HG03565 (cell line): Measurements from ENCODE around the gene CLMN.

Source experiments
- ATAC-seq: cut with Tn5 transposase; IDR thresholded peaks from one replicate; pipeline ENCODE4 v1.9.1; 2021; ENCODE audit warnings: mild to moderate bottlenecking, moderate library complexity; ENCODE audit not compliant: unreplicated experiment

The CLMN gene

DNA sequence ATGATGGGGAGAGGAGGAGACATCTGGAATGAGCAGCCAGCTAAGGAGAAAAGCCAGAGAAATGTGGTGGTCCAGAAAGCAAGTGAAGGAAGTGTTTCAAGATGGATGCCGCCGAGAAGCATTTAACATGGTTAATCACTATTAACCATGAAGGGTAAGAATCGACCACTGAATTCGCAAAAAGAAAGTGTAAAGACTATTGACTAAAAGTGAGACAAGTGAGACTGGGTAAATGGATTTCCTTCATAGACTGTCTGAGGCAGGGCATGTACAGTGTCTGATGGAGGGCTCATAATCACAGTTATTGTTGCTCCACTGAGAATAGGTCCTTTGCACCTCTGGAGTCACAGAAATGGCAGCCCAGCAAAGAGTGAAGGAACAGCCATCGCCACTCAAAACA is 25.3 kb upstream of the CLMN start:
- ATAC-seq, result no peak

DNA sequence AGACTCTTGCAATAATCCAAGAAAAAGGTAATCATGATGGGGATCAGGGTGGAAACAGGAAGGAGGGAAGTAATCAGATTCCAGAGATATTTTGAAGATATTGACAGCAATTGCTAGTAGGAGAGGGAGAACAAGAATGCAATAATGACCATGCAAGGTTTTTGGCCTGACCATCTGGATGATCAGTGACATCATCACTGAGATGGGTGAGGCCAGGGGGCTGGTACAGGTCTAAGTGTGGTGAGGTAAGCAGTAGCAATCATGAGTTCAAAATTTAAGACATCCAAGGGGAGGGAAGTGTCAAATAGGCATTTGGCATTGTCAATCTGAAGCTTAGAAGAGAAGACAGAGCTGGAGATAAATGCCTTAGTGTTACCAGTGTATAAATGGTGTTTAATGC is 24.8 kb upstream of the CLMN start:
- ATAC-seq, result no peak

DNA sequence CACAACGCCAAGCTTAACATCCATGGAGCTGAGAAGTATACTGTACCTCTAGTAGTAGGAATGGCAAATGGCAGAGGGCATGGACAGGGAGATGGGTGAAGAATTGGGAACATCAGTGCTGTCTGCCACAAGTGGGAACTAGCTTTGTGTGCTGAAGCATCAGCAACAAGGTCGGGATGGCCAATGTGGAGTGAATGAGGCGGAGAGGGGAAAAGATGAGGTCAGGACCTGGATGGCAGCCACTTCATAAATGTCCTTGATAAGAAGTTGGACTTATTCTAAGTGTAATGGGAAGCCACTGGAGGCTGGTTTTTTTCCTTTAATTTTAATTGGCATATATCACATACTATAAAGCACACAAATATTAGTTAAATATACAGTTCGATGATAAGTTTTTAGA is 21.9 kb upstream of the CLMN start:
- no peak for ATAC-seq

DNA sequence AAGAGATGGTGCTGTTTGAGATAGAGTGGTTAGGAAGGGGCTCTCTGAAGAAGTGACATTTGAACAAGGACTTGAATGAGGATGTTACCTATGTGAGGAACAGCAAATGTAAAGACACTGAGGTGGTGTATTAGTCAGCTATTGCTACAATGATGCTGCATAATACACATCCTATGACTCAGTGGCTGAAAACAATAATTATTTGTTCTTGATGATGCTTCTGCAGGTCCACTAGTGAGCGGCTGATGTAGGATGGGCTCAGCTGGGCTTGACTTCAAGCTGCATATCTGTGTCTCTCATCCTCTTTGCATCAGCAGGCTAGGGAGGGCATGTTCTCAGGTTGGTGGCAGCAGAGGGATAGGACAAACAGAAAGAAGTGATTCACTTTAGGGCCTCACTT is 21.4 kb upstream of the CLMN start:
- no peak for ATAC-seq

DNA sequence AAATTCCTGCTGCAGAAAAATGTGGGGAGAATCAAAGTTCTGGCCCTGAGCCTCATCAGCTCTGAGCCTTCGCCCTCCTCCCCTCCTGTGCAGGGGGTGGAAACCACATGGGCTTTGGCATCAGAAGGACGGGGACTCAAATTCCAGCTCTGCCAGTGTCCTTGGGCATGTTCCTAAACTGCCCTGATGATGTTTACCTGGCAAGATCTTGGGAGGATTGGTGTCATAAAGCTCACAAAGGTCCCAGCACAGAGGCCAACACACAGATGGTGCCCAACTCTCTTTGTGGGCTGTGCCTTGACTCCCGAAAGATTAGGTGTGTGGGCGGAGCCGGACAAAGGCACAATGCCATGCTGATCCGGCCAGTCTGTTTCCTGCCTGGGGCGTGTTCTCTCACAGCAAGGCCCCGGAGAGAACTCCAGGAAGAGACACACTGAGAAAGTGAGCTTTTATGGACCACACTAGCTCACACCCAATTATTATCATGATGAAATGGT is 20.5 kb upstream of the CLMN start:
- ATAC-seq, result no peak

DNA sequence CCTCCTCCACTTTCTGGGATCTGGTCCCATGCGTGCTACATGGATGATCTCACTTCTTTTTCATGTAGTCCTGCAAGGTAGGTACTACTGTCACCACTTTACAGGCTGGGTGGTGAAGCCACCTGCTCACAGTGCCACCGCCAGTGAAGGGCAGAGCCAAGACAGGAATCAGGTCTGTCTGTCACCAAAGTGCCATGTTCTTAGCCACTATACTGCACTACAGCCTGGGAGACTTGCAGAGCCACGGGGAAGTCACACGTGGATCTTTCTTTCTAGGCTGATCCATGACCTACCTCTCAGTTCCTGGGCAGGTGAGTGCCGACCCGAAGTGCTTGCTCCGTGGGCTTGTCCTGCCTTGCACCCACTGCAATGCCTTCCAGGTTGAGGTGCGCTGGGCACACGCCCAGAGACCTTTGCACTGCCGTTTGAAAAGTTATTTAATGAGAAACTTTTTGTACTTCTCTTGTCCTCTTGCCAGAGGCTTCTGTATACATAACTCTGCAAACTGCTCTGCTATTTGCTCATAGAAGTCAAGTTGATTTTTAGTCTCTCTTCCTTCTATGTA is 19.7 kb upstream of the CLMN start:
- no peak for ATAC-seq

DNA sequence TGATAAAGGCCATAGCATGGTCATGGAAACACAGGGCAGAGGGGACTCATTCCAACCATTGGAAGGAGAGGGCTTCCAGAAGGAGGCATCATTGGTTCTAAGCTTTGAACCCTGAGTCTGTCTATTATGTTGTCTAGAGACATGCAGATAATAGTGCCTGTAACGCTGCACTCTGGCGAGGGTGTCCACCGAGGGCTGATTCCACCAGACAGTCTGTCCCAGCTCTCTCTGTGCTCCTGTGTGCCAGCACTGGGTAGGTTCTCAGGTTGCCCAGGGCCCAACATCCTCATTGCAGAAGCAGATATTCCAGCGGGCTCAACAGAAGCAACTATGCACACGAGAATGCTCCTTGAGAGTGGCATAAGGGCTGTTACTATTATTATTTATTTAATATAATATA is 18.7 kb upstream of the CLMN start:
- no peak for ATAC-seq

DNA sequence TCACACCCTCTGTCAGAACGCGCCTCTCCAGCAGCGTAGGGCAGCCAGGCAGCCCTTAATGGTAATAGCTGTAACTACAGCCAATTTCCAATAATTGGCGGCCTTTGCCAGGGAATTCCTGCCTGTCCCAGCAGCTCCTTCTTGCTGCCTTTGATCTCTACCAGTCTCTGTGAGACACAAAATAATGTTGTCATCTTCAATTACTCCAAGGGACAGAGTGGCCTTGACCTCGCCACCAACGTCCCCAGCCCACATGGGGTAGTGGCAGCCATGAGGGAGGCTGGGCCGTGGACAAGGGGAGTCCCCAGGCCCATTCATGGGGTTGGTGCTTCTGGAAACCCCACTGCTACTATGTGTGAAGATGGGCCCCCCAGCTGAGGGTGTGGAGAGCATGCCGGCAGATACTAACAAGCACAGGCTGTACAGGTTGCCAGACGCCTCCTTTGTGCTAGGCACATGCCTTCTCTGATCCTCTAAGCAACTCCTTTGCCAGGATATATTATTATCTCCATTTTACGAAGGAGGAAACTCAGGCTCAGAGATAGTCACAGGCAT is 17.4 kb upstream of the CLMN start:
- ATAC-seq, result no peak

DNA sequence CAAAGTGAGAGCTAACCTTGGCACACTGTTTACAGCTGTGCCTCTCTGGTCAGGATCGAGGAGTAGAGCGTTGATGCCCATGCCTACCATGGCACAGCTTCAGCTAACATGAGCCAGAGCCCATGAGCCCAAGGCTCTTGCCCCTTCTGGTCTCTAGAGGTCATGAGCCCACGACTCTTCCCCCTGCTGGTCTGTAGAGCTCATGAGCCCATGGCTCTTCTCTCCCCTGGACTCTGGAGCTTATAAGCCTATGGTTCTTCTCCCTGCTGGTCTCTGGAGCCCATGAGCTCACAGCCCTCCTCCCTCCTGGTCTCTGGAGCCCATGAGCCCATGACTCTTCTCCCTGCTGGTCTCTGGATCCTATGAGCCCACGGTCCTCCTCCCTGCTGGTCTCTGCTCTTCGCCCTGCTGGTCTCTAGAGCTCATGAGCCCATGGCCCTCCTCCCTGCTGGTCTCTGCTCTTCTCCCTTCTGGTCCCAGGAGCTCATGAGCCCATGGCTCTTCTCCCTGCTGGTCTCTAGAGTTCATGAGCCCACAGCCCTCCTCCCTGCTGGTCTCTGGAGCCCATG is 16.6 kb upstream of the CLMN start:
- ATAC-seq, result no peak

DNA sequence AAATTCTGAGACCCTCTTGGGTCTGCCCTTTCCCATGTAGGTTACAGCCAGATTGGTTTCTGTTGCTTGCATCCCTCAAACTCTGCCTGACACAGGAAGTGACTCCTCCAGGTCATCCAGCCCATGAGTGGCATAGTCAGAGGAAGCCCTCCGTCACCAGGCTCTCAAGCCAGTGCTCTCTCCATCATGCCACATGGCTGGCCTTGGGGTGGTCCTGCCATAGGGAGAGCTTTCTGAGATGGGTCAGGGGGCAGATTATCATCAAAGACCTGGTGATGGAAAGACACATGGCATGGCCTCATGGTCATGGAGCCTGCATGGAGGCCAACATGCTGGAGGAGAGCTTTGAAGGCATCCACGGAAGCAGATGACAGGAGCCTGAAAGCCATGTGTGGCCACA is 15.4 kb upstream of the CLMN start:
- ATAC-seq, result no peak

DNA sequence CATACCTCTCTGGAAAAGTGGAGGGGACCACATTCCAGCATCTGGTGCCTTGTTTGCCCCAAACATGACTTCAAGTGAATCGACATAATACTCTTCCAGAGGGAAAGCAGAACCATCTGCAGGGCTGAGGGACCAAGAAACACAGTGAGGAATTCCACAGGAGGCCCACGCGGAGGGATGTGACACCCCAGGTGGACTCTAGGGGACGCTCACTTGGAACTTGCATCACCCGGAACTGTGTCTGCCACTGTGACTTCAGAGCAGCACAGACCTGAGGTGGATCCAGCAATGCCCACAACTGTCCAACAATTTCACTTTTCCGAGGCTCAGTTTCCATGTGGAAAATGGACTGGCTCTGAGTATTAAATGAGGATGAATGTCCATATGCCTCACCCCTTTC is 14.3 kb upstream of the CLMN start:
- ATAC-seq, result no peak

DNA sequence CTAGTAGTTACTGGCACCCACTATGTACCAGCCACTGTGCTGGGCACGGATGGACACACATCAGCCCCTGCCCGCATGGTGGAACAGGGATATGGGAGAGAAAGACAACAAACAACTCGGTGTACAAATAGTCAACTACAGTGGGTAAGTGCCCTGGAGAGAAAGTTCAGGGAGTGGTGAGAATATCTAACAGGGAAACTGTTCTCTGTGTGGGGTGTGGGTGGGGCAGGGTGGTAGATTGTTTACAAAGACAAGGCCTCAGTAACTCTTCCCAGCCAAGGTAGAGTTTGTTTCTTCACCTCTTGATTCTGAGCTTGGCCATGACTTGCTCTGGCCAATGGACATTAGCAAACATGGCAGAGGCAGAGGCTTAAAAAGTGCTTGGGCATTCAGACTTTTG is 12.9 kb upstream of the CLMN start:
- no peak for ATAC-seq

DNA sequence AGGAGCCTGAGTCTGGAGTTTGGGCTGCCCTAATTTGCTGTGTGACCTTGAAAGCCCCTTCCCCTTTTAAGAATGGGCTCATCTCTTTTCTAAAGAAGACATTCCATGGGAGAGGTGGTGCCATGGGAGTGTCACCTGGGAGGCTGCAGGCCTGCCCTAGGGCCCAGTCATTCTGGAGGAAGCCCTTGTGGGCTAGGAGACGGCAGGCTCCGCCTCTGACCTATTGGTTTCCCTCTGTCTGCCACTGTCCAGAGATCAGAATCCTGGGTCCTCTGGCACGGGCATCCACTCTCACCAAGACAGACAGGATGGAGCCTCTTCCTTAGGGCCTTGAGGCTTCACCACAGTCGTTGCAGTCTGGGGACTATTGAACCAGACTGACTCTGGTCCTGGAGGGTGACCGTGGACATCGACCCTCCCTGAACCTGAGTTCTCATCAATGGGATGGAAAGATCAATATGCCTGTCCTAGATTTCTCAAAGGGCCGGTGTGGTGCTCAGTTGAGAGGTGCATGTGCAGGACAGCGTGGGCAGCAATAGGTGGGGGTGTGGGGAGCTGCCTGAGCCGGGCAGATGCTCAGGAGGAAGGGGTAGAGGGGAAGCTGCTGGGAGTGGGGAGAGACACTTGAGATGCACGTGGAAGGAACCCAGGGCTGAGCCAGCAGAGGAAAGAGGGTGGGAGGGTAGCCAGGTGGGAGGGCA is 12.2 kb upstream of the CLMN start:
- ATAC-seq, result no peak

DNA sequence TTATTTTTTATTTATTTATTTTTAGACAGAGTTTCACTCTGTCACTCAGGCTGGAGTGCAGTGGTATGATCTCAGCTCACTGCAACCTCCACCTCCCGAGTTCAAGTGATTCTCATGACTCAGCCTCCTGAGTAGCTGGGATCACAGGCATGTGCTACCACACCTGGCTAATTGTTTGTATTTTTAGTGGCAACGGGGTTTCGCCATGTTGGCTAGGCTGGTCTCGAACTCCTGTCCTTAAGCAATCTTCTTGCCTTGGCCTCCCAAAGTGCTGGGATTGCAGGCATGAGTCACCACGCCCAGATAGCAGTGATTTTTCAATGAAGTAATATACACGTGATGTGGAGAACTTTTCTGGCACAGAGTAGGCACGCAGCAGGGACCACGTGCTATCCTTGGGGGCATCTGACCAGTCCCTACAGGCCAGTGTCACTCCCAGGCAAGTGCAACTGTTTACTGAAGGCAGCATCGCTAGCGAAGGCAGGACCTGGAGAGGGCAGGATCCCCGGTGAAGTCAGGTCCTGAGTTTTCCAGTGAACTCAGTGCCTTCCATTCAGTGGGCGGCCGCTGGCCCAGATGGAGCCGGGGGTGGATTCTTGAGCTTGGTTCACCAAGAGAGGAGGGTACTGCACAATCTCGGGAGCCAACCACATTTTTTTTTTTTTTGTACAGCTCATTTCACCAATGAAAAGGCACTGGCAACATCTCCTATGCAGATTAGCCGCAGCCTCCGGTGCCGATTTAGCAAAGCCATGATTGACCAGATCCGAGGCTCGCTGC is 11.1 kb upstream of the CLMN start:
- no peak for ATAC-seq

DNA sequence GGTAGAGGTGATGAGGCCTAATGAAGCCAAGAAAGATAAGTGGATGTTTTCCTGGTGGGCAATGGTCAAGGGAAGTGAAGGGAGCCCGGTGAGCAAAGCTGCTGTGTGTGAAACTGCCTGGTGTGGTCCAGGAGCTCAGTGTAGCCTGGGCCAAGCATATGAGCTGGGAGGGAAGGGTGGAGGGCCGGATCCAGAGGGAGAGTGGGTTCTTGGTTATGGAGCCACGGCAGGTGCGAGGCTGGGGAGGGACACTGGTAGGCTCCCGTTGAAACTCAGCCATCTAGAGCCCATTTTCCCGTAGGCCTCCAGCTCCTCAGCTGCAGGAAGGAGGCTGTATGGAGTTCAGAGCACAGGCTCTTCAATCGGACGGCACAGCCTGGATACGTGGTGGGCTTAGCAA is 10.2 kb upstream of the CLMN start:
- ATAC-seq, result no peak

DNA sequence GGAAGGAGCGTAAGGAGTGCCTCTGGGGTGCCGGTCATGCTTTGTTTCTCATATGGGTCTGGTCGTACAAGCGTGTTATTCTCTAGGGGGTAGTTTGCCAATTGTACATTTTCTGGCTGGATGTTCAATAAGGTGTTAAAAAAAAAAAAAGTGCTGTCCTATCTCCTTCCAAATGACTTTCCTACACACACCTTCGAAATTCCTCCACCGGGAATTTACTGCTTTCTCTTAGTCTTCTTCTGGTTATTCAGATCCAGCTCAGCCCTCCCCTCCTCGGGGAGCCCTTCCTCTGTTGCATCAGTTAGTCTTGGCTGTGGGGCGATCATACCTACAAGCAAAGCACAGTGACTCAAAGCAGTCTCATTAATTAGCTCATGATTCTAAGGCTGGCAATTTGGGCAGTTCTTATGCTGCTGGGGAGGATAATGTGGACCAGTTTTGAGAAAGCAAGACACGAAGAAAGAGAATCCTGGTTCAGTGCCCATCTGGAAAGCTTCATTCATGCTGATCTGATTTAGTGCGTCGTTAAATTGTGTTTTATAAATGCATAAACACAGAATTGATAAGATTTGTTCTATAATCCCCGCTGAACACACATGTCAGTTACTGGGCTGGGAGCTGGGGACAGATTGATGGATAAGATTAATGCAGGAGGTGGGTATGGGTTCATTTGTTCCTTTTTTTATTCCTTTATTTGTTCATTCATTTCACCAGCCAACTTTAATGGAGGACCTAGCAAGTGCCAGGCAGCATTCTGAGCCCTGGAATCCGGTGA is 9.2 kb upstream of the CLMN start:
- no peak for ATAC-seq

DNA sequence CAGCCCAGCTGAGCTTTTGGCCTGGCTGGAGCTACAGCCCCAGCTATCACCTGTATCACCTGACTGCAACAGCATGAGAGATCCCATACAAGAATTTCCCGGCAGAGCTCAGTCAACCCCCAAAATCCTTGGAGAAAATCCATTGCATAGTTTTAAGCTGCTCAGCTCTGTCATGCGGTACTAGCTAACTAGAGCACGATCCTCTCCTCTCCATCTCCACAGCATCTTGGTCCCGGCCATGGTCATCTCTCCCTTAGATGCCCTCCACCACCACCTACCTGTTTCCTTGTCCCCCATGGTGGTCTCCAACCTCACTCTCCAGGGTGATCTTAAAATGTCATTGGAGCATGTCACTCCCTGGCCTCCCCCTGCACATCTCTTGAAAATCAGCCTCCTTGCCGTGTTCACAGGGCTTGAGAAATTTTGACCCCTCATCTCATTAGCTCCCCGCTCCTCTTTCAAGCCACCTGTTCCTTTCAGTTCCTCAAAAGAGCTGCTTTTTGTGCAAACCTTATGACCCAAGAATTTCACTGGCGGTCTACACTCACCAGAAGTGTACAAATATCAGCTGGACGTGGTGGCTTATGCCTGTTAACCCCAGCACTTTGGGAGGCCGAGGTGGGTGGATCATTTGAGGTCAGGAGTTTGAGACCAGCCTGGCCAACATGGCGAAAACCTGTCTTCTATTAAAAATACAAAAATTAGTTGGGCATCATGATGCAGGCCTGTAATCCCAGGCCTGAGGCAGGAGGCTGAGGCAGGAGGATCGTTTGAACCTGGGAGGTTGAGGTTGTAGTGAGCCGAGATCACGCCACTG is 8.1 kb upstream of the CLMN start:
- ATAC-seq, result peak; percentile 93

DNA sequence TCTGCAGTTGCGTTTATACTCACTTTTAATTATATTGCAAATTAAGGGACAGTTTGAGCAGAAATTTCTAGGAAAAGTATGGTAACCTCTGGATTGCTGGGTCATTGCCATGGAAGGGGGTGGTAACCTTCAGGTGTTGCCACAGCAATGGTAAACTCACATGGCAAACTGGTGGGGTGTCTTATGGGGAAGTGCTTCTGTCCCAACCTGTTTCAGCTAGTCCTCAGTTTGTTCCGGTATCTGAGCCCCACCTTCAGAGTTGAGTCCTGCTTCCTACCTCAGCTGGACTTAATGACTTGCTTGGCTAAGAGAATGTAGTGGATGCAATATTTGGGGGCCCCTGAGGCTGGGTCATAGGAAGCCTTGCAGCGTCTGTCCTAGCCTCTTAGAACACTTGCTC is 7.3 kb upstream of the CLMN start:
- ATAC-seq, result no peak

DNA sequence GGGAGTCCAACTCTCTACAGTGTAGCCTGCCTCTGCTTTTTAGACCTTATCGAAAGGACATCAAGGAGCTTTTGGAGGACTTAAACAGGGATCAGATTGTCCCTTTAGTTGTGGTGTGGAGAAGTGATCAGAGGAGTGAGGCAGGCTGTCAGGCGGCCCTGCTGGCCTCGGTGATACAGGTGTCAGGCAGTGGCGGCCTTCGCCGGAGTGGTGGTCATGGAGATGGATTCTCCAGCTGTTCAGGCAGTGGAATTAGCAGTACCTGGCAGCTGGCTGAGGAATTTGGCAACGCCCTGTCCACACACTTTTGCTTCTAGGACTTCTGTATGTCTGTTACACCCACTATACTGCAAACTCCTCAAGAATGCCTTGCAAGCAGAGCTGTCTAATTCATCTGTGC is 4.2 kb upstream of the CLMN start:
- no peak for ATAC-seq

DNA sequence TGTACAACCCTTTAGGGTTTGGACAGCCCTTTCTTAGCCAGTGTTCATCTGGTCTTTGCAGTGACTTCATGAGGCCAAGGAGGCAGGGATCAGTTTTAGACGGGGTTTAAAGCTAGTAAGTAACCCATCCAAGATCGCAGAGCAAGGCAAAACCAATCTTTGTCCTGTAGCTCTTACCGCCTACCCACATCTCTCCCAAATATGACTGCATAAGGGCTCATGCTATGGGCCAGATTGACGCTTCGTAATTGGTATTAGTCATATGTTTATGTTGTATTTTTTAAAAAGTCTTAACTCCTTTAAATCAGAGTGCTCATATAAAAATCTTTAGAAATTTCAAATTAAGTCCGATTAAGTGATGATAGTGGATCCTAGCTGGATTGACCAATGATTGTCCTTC is 3.7 kb upstream of the CLMN start:
- no peak for ATAC-seq
